Loucy (cell line): ENCODE results near the gene ZSWIM1.

Experiments used
- H2AFZ ChIP-seq: fragments of 200-600 bp; sonication (generic); 2 replicates; pipeline ENCODE4 v1.6.0; 2016; ENCODE audit warnings: antibody characterized with exemption, mild to moderate bottlenecking, low read length, moderate library complexity
- H3F3A ChIP-seq: fragments of 200-600 bp; 2 replicates; pipeline ENCODE4 v1.6.0; 2016; ENCODE audit warnings: antibody characterized with exemption, low read depth, mild to moderate bottlenecking
- H3K27me3 ChIP-seq: fragments of 200-600 bp; sonication (generic); 2 replicates; pipeline ENCODE4 v1.6.1; 2014; ENCODE audit warnings: low read length, mild to moderate bottlenecking; ENCODE audit not compliant: insufficient read depth, poor library complexity, severe bottlenecking
- H3K36me3 ChIP-seq: fragments of 200-600 bp; sonication (generic); 2 replicates; pipeline ENCODE4 v1.6.1; 2016; ENCODE audit warnings: low read length; ENCODE audit not compliant: insufficient read depth
- H3K4me1 ChIP-seq: fragments of 200-600 bp; sonication (generic); 2 replicates; pipeline ENCODE4 v1.5.1; 2014; ENCODE audit warnings: low read length, mild to moderate bottlenecking; ENCODE audit not compliant: insufficient read depth, poor library complexity, severe bottlenecking
- H3K4me2 ChIP-seq: fragments of 200-600 bp; sonication (generic); 2 replicates; pipeline ENCODE4 v1.6.0; 2014; ENCODE audit warnings: antibody characterized with exemption, low read length, low read depth, mild to moderate bottlenecking; ENCODE audit not compliant: poor library complexity, severe bottlenecking
- H3K4me3 ChIP-seq: fragments of 200-600 bp; sonication (generic); 2 replicates; pipeline ENCODE4 v1.5.1; 2014; ENCODE audit warnings: low read length, mild to moderate bottlenecking, mixed read lengths; ENCODE audit not compliant: poor library complexity, severe bottlenecking
- H3K79me2 ChIP-seq: fragments of 200-600 bp; sonication (generic); 2 replicates; pipeline ENCODE4 v1.6.1; 2014; ENCODE audit warnings: low read length; ENCODE audit not compliant: insufficient read depth
- H3K9ac ChIP-seq: fragments of 200-600 bp; sonication (generic); 2 replicates; pipeline ENCODE4 v1.6.0; 2014; ENCODE audit warnings: mild to moderate bottlenecking, low read depth, low read length, moderate library complexity; ENCODE audit not compliant: poor library complexity, severe bottlenecking
- H3K9me2 ChIP-seq: fragments of 200-600 bp; sonication (generic); replicated peaks from 2 replicates; pipeline ENCODE4 v1.6.1; 2016; ENCODE audit warnings: low read depth, low read length, mixed read lengths
- H3K9me3 ChIP-seq: fragments of 200-600 bp; sonication (generic); 2 replicates; pipeline ENCODE4 v1.6.1; 2014; ENCODE audit warnings: mild to moderate bottlenecking, antibody characterized with exemption, low read length, low read depth; ENCODE audit not compliant: insufficient read depth
- H4K20me1 ChIP-seq: fragments of 200-600 bp; sonication (generic); 2 replicates; pipeline ENCODE4 v1.6.0; 2014; ENCODE audit warnings: antibody characterized with exemption, low read length, mild to moderate bottlenecking; ENCODE audit not compliant: insufficient read depth, poor library complexity, severe bottlenecking
- EZH2phosphoT487 ChIP-seq: fragments of 200-600 bp; IDR thresholded peaks from 2 replicates; pipeline ENCODE4 v1.6.1; 2018; ENCODE audit warnings: antibody characterized with exemption, mild to moderate bottlenecking, moderate library complexity, borderline replicate concordance
- TF ChIP-seq, protein P1 (sequence below): fragments of 200-600 bp; sonication (generic); conservative IDR thresholded peaks from 2 replicates; pipeline ENCODE4 v1.5.1; 2014; ENCODE audit warnings: mild to moderate bottlenecking, antibody characterized with exemption, low read length

ZSWIM1 gene

DNA sequence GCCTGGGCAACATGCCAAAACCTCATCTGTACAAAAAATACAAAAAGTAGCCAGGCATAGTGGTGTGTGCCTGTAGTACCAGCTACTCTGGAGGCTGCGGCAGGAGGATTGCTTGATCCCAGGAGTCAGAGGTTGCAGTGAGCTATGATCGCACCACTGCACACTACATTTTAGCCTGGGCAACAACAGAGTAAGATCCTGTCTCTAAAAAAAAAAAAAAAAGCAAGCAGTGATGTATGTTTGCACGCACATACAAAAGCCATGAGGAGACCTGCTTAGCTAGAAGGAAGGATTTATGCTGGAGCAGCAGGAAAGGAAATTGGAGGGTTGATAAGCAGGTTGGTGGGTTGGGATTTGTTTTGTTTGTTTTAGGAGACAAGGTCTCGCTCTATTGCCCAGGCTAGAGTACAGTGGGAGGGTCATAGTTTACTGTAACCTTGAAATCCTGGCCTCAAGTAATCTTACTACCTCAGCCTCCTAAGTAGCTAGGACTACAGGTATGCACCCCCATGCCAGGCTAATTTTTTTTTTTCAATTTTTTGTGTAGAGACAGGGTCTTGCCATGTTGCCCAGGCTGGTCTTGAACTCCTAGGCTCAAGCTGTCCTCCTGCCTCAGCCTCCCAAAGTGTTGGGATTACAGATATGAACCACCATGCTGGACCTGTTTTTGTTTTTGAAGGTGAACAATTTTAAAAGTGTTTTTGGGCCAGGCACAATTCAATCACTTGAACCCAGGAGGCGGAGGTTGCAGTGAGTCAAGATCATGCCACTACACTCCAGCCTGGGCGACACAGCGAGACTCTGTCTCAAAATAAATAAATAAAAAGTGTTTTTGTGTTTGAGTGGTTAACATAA, 19.6 kb upstream of the ZSWIM1 start:
- Histone ChIP-seq H3K4me1 (peaks cover 26% of the 10 kb centered on the region), H3K4me3 (no peak overlapping the region), H3K9ac (no peak overlapping the region), H3K79me2 (peaks cover 24% of the 10 kb centered on the region), H3K9me2 (no peaks in the 10 kb centered on the region), H3K9me3 (no peaks in the 10 kb centered on the region), H3K27me3 (no peaks in the 10 kb centered on the region), H3K36me3 (no peaks in the 10 kb centered on the region), H4K20me1 (peaks cover 3% of the 10 kb centered on the region), H3K4me2 (peak overlapping the region; percentile 17), H2AFZ (no peak overlapping the region), H3F3A (no peaks in the 10 kb centered on the region)
- TF ChIP-seq, protein P1, sequence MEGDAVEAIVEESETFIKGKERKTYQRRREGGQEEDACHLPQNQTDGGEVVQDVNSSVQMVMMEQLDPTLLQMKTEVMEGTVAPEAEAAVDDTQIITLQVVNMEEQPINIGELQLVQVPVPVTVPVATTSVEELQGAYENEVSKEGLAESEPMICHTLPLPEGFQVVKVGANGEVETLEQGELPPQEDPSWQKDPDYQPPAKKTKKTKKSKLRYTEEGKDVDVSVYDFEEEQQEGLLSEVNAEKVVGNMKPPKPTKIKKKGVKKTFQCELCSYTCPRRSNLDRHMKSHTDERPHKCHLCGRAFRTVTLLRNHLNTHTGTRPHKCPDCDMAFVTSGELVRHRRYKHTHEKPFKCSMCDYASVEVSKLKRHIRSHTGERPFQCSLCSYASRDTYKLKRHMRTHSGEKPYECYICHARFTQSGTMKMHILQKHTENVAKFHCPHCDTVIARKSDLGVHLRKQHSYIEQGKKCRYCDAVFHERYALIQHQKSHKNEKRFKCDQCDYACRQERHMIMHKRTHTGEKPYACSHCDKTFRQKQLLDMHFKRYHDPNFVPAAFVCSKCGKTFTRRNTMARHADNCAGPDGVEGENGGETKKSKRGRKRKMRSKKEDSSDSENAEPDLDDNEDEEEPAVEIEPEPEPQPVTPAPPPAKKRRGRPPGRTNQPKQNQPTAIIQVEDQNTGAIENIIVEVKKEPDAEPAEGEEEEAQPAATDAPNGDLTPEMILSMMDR = no peak
- no peak for TF ChIP-seq EZH2phosphoT487

DNA sequence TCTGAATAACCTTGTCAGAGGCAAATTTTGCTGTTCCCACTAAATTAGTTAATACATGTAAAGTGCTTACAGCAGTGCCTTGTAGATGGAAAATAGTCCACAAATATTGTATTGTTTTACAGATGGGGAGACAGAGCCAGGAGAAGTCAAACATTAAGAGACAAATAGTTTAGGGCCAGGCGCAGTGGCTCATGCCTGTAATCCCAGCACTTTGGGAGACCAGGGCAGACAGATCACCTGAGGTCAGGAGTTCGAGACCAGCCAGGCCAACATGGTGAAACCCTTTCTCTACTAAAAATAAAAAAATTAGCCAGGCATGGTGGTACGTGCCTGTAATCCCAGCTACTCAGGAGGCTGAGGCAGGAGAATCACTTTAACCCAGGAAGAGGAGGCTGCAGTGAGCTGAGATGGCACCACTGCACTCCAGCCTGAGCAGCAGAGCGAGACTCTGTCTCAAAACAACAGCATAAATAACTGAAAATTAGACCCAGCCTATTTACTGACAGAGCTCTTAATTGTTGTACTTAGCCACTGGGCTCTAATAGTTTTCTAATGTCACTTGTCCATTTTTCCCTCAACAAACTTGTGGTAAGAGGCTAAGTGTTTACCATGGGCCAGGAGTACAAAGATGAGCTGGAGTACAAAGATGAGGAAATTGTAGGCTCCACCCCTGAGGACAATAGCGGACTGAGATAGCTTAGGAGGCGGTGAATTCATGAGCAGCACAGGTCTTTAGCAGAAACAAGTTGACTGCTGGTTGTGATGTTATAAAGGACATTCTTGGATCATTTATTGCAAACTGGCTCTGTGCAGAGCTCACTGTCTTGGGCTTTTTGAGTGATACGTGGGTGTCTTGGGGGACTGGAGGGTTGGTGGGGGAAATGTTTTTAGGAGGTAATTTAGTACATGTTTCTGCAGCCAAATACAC, 17.2 kb upstream of the ZSWIM1 start:
- Histone ChIP-seq H3K4me3 (no peak overlapping the region), H3K4me2 (no peak overlapping the region), H3K36me3 (no peaks in the 10 kb centered on the region), H3K27me3 (no peaks in the 10 kb centered on the region), H3K9me3 (no peaks in the 10 kb centered on the region), H3K79me2 (peaks cover 9% of the 10 kb centered on the region), H2AFZ (no peak overlapping the region), H3K9ac (no peak overlapping the region), H3K9me2 (no peaks in the 10 kb centered on the region), H3K4me1 (peaks cover 18% of the 10 kb centered on the region), H4K20me1 (peaks cover under 1% of the 10 kb centered on the region), H3F3A (no peaks in the 10 kb centered on the region)
- TF ChIP-seq EZH2phosphoT487 = no peak
- TF ChIP-seq, protein P1 = no peak

DNA sequence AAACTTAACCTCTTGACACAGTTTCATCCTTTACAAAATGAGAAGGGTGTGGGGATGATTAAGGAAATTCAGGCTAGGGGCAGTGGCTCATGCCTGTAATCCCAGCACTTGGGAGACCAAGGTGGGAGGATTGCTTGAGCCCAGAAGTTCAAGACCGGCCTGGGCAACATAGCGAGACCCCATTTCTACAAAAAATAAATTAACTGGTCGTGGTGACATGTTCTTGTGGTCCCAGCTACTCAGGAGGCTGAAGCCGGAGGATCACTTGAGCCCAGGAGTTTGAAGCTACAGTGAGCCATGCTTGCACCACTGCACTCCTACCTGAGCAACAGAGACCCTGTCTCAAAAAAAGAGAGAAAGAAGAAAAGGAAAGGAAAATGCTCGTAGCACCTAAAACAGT, 14.6 kb upstream of the ZSWIM1 start:
- H3K27me3 ChIP-seq = no peaks in the 10 kb centered on the region
- H3K36me3 ChIP-seq = no peaks in the 10 kb centered on the region
- no peaks in the 10 kb centered on the region for H4K20me1 ChIP-seq
- H3K9me3 ChIP-seq = no peaks in the 10 kb centered on the region
- no peaks in the 10 kb centered on the region for H3K4me1 ChIP-seq
- H2AFZ ChIP-seq = no peak overlapping the region
- no peaks in the 10 kb centered on the region for H3K9me2 ChIP-seq
- no peaks in the 10 kb centered on the region for H3F3A ChIP-seq
- TF ChIP-seq EZH2phosphoT487 = no peak
- TF ChIP-seq, protein P1 = no peak
- H3K4me2 ChIP-seq = no peak overlapping the region
- H3K79me2 ChIP-seq = 0 out of 2 replicates have a peak, but pooled peaks cover 3% of the 10 kb centered on the region
- H3K9ac ChIP-seq = no peak overlapping the region
- no peak overlapping the region for H3K4me3 ChIP-seq
